HG03575 (cell line): ENCODE measurements around the gene DYNLT4.
"Not testable (repeated sequence)": the region's sequence is repeated elsewhere in the genome, so short reads cannot be mapped to it uniquely, and the experiment has no call there.

ENCODE experiments used
- ATAC-seq: cut with Tn5 transposase; IDR thresholded peaks from one replicate; pipeline ENCODE4 v1.9.1; 2021; ENCODE audit not compliant: unreplicated experiment, insufficient number of reproducible peaks, low FRiP score; ENCODE audit errors: extremely low read depth

DYNLT4 gene, protein sequence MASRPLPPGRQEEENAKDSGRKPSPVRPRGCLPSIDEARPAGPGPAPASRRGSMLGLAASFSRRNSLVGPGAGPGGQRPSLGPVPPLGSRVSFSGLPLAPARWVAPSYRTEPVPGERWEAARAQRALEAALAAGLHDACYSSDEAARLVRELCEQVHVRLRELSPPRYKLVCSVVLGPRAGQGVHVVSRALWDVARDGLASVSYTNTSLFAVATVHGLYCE

DNA sequence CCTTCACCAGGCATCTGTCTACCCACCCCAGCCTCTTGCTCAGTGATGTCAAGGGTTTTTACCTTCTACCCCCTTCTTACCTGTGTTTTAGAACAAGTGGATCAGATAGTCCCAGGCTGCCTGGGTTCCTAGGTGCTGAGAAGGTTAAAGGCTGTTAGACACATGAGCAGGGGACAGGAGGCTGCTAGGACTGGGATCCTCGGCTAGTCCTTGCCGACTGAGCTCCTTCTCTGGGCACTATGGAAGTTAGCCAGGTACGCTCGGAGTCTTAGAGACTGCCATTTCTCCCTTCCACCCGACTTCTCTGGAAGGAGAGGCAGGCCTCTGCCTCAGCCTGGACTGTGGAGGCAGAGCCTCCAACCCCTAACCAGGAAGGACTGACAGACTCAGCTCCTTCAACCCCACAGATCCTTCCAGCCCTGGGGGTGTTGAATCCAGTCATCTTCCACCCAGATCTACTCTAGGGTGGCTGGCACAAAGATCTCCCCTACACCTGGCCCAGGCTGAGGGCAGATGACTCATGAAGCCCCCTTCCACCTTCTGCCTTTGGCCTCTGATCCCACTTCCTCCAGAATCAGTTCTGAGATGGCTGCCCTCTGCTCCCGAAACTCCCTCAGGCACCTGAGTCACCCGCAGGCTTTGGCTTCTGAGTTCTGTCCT, at the start of gene DYNLT4:
Gene DYNLT4, minus strand, starts transcription at position 648 of the 660 bp plus-strand sequence. CDS start 683 bp downstream, outside the sequence.
- no peak for ATAC-seq

DNA sequence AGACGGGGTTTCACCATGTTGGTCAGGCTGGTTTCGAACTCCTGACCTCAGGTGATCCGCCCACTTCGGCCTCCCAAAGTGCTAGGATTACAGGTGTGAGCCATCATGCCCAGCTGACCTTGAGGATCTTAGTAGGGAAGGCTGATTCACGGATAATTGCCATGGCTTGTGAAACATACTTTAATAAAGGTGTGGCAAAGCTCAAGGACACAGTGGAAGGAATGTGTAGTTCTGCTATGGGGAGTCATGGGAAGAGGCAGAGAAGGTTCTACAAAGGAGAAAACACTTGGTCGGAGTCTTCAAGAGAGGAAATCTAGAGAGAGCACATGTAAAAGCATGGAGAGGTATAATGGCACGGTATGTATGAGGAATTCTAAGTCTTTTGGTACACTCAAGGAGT, 48.6 kb upstream of the DYNLT4 start:
- ATAC-seq = no peak

DNA sequence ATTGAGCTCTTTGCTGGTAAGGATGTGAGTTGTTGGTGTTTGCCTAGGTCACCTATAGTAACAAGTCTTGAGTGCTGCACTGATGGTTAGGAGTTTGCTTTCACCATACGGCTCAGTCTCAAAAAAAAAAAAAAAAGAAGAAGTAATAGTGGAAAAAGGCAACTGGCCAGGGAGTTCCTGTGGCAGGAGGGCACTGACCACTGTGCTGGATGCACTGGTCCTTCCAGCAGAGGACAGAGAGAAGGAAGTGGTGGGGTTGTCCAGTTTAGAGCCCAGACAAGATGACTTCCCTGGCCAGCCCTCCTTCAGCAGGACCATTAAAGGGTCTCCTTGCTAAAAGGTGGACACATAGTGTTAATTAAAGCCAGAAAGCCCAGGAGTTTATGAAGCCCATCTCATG, 47.8 kb upstream of the DYNLT4 start:
- no peak for ATAC-seq

DNA sequence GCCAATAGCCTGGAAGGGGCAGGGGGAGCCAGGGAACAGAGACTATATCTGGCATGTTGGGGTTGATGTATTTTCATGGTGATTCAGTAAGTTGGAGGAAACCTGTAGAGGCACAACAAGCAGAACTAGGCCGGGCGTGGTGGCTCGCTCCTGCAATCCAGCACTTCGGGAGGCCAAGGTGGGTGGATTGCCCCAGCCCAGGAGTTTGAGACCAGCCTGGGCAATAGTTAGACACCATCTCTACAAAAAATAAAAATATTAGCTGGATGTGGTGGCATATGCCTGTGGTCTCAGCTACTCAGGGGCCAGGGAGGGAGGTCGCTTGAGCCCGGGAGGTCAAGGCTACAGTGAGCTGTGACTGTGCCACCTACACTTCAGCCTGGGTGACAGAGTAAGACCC, 46.0 kb upstream of the DYNLT4 start:
- ATAC-seq = no peak

DNA sequence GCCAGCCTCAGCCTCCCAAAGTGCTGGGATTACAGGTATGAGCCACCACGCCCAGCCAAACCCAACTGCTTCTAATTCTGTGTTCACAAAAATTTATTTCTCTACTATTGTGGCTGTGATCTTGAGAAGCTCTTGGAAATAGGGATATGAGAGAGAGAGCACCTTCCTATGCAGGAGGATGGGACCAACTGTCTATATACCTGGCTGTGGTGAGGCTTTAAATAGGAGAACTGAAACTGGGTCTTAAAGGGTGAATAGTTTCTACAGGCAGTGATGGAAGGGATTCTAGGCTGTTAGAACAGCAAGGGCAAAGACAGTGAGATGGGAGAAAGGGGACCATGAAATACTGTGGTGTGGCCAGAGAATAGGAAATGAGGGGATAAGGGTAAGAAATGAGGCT, 44.2 kb upstream of the DYNLT4 start:
- ATAC-seq = no peak

DNA sequence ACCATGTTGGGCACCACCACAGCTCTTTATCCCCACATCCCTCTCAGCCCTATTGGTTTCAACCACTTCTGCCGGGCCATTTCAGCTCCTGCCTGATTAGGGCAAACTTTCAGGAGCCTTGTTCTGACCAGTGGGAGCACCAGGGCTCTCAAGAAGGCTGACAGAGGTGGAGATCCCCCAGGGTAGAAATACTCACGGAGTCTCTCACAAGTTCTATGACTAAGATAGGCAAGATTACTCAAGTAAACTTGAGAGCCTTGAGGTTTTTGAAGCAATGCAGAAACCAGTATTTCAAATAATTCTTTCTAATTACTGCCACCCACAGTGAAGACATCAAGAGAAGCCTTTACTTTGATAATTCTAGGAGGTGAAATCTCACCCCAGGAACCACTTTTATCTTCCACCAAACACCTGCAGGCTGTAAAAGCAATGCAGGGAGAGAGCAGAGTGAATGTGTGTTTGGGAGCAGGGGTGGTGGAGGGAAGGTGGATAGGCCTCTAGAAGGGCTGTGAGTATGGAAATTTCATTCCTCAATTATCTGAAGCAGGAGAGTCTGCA, 42.5 kb upstream of the DYNLT4 start:
- ATAC-seq = no peak

DNA sequence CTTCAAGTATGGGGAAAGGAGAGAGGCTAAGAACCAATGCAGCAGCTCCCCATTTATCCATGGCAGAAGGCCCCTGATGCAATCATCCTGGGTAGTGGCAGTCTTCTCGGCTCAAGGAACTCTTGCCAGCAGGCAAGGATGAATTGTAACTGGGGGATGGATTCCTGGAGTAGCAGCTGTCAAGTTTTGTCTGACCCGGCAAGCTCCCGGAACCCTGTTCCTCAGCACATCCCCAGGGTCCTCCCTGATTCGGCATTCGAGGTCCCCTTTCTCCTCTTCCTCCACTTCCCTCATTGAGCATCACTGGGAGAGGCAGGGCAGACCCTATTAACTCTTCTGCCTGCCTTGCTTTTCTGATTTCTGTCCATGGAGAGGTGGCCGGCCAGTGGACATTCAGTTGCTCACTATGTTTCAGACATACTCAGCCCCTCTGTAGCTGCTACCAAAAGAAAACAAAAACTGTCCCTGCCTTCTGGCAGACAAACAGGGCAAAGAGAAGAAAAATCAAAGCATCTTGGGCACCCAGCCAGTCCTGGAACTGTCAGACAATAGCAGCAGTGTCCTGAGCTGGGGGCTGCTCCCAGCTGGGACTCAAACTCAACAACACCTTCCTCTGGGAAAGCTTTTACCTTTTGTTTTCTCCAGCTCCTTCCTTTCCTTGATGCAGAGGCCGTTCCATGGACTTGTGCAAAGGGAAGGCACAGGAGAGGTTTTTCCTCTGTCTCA, 41.5 kb upstream of the DYNLT4 start:
- ATAC-seq = no peak

DNA sequence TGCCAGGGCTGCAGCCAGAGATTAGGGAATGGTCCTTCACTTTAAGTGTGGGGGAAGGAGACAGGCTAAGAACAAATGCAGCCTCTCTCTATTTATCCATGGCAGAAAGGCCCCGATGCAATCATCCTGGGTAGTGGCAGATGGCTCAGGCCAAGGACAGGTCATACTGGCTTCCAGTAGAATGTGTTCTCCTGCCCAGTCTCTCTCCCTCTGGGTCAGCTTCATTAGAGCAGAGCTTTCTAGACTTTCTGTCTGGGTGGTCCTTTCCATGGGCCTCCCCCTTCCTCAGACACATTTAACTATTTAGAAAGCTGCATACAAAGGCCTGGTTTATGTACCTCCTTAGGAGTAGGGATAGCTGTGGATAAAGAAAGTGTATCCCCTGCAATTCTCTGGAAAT, 40.7 kb upstream of the DYNLT4 start:
- no peak for ATAC-seq

DNA sequence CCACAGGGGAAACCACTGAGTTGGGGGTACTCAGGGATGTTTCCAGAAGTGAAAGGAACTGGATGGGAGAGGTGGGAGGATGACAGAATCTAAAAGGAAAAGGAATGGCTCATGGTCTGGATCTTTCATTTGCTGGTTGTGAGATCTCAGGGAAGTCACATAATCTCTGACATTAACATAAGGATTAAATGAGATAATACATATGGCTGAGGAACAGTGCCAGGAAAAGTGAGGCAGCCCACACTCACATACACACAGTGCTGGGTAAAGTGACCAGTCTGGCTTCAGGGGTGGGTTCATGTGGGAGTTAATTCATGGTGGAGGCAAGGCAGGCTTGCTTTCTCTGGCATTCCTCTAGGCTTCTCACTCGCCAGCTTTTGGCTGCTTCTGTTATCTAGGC, 39.8 kb upstream of the DYNLT4 start:
- no peak for ATAC-seq

DNA sequence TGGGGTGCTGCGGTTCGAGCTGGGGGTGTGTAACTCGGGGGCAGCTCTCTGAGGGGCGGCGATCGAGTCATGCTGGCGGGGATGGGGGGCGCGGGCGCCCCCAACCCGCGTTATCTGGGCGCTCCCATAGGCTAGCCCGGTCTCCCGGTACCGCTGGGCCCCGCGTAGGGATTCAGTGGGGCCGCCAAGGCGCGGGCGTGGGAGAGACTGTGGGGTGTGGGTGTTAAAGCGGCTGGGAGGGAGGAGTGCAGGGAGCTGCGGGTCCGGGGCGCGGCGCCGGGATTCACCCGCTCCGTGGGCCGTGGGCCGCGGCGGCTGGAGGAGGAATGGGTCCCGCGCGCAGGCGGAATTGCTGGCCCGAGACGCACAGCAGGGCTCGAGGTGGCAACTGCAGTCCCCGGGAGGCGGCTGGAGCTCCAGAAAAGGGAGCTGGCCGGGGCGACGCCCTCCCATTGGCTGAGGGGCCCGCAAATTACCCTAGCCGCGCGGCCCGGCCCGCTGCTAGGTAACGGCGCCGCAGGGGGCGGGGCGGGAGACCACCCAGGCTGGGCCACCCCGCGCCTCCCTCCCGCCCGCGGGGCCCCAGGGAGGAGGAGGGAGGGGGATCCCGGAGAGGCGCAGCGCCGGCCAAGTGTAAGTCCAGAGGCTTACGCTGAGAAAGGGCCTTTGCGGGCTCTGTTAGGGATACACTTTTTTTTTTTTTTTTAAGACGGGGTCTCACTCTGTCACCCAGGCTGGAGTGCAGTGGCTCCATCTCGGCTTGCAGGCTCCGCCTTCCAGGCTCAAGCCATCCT, 35.9 kb upstream of the DYNLT4 start, which contains the start of gene PTCH2:
Gene PTCH2, minus strand, starts transcription at position 392 of the 794 bp plus-strand sequence. Its CDS starts 321 bp downstream, at position 71.
- no peak for ATAC-seq

DNA sequence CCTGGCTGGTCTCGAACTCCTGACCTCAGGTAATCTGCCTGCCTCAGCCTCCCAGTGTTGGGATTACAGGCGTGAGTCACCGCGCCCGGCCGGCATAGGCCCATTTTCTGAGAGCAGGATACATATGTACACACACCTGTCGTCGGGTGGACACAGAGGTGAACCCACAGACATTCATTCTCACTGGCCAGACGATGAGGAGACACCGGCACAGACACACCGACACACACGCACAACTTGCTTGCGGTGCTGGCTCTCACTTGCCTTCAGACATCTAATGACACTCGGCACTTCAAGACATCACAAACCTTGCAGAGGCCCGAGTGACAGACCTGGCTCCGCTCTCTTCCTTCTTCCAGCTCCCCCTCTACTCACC, 35.3 kb upstream of the DYNLT4 start:
- no peak for ATAC-seq

DNA sequence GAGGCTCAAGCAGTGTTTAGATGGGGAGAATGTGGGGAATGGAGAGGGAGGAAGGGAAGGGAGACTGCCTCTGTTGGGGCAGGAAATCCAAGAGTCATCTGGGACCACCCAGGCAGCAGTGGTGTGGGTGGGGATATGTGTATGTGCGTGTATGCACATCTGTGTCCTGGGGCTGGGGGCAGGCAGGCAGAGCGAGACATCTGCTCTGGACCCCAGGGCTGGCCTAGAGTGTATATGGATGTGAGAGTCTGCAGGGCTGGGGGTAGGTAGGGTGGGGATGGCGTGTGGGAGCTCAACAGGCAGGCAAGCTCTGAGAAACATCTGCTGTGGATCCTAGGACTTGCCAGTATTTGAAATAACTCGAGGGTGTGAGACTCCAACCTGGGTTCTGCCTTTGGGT, 32.4 kb upstream of the DYNLT4 start:
- ATAC-seq = no peak

DNA sequence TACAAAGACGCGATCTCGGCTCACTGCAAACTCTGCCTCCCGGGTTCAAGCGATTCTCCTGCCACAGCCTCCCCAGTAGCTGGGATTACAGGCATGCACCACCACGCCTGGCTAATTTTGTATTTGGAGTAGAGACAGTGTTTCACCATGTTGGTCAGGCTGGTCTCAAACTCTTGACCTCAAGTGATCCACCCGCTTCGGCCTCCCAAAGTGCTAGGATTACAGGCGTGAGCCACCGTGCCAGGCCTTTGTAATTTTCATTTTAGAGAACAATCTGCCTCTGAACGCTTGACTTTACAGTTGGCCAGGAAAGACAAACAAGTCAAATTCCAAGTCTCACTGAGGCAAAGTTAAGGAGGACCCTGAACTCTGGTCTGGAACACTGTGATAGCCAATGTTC, 31.1 kb upstream of the DYNLT4 start:
- not testable (repeated sequence) for ATAC-seq

DNA sequence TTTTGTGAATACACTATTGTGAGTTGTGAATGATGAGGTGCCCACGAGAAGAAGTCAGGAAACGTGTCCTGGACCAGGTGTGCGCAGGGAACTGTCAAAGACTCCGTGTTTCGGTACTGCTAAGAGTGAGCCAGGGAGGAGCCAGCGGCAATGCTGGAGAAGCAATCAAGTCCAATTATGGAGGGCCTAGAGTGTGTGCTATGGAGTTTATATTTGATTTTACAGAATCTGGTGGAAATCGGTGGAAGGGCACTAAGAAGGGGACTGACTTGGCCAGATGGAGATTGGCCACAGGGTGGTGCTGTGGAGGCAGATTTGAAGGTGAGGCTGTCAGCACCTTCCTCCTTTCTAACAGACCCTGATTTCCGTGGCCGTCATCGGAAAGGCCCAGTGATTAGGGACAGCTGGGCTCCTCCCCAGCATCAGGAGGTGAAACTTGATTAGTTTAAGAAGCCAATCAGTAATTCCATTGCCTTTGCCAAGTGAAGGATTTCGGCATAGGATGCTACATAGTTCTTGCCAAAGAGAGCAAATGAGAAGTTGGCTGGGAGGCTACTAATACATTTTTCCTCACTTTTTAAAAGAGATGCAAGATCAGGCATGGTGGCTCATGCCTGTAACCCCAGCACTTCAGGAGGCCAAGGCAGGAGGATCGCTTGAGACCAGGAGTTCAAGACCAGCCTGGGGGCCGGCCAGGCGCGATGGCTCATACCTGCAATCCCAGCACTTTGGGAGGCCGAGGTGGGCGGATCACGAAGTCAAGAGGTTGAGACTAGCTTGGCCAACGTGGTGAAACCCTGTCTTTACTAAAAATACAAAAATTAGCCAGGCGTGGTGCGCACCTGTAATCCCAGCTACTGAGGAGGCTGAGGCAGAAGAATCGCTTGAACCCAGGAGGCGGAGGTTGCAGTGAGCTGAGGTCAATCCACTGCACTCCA, 28.9 kb upstream of the DYNLT4 start:
- no peak for ATAC-seq

DNA sequence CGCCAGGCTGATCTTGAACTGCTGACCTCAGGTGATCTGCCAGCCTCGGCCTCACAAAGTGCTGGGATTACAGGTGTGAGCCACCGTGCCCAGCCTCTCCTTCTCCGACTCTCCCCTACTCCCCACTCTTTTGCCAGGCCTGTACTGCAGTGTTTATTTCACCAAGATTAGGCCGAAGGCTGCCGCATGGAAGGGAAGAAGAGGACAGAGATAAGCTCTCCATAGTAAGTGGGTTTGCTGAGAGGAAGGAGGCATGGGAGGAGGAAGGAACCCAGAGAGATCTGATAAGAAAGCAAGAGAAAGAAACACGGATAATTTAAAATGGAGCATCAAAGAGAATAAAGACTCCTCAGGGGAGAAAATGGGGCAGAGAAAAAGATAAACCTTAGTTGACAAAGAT, 27.2 kb upstream of the DYNLT4 start:
- ATAC-seq = no peak

DNA sequence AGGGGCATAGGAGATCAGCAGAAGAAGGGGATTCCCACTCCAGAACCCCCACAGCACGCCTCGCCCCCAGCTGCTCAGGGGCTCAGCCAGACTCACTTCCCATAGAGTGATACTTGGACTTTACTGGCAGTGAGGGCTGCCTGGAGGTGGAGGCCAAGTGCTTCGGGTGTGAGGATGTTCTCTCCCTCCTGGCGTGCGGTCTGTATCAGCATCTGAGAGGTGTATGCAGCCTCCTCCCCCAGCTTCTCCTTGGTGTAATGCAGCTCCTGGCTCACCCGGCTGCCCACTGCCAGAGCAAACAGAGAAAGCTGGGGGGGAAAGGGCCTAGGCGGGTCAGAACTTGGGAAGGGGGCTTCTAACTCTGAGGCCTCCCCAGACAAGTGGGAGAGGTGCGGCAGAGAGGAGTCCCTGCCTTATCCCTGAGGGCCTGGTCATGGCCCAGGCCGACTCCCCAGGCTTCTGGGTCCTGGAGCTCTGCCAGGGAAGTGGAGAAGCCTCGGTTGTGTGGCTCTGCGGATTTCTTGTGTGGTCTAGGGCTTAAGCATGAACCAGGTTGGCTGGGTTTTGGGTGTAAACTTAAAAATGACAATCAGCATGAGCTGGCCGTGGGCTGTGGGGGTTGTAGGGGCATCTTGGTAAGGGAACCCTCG, 25.0 kb upstream of the DYNLT4 start:
- ATAC-seq = no peak

DNA sequence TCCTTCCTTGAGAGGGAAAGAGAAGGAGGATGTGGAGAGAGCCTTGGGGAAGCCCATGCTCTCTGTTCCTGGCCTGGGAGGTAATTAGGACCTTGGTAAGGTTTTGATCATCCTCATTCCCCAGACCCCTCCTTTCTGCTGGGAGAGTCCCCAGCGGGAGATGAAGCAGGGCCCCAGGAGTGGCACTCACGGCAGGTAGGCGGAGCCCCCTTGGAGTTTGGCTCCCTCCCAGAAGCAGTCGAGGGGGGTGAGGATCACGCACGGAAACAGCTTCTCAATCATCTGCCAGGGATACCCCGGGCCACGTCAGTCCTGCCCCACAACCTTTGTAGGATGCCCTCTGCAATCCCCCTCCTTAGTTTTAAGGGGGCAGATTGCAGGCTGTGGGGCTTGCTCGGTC, 24.4 kb upstream of the DYNLT4 start:
- no peak for ATAC-seq

DNA sequence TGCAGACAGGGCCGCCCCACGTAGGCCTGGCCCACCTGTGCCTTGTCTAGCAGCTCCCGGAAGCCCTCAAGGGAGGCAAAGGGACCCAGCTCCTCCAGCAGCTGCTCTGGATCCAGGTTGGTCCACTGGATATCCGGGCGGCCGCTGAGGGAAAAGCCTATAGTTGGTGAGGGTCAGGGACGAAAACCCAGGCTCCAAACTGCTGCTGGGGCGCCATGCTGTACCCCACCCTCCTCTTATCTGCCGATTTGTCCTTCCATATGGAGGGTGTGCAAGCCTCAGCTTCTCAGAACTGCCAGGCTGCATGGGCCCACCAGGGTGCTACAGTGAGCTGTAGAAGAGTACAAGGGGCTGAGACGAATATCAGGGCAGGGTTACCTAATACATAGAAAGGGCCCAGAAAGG, 23.8 kb upstream of the DYNLT4 start:
- ATAC-seq = no peak
